Esophagus muscularis mucosa (tissue), 4 donors: ENCODE measurements around the gene STK32B. TPM values are rescaled to one million over a fixed set of nuclear protein-coding genes. Genes with fewer than 3 reads are reported as not detected.
A peak's percentile ranks its signal among the peaks of the same experiment; 100 is the strongest.
"Not testable (repeated sequence)": the region's sequence is repeated elsewhere in the genome, so short reads cannot be mapped to it uniquely, and the experiment has no call there.

Experiments used
- DNase-seq: peaks from one replicate; pipeline ENCODE4 v3.0.0-alpha.2; 2017; ENCODE audit errors: extremely low spot score
- H3K27ac ChIP-seq, 4 donors: fragments of 200-600 bp; sonication (generic); replicated peaks in 1 of 4; 1 replicate in 3 of 4; 2 replicates in 1 of 4; pipeline ENCODE4 v1.5.1; 2016 to 2019; ENCODE audit warnings: mild to moderate bottlenecking in 1 of 4
- H3K27me3 ChIP-seq, 4 donors: fragments of 200-600 bp; sonication (generic); one replicate each; pipeline versions ENCODE4 v1.5.1 to v1.6.0; 2016 to 2019
- H3K36me3 ChIP-seq, 4 donors: fragments of 200-600 bp; sonication (generic); one replicate each; pipeline ENCODE4 v1.5.1; 2016 to 2019
- H3K4me1 ChIP-seq, 4 donors: fragments of 200-600 bp; sonication (generic); one replicate each; pipeline ENCODE4 v1.5.1; 2016 to 2019
- H3K4me3 ChIP-seq, 4 donors: fragments of 200-600 bp; sonication (generic); 1 replicate in 2 of 4; 2 replicates in 2 of 4; pipeline ENCODE4 v1.5.1; 2016 to 2019; ENCODE audit warnings: mild to moderate bottlenecking in 4 of 4, moderate library complexity in 1 of 4
- H3K9me3 ChIP-seq, 4 donors: fragments of 200-600 bp; sonication (generic); 1 replicate in 3 of 4; 2 replicates in 1 of 4; pipeline ENCODE4 v1.5.1; 2016 to 2019
- EP300 ChIP-seq: sonication (generic); formaldehyde crosslinking; IDR thresholded peaks from one replicate; pipeline ENCODE4 v1.6.1; 2017; ENCODE audit warnings: antibody characterized with exemption
- POLR2A ChIP-seq: fragments of 450-650 bp; IDR thresholded peaks from one replicate; pipeline ENCODE4 v1.6.1; 2017; ENCODE audit warnings: antibody characterized with exemption, moderate library complexity, mild to moderate bottlenecking, low read depth
- POLR2AphosphoS5 ChIP-seq, 2 donors: sonication (generic); formaldehyde crosslinking; IDR thresholded peaks; one replicate each; pipeline ENCODE4 v1.6.1; 2017; ENCODE audit warnings: antibody characterized with exemption in 2 of 2
- WGBS: methylation state at CpG from one replicate; pipeline ENCODE4 v1.1.5; 2018; 5-methylcytosine and 5-hydroxymethylcytosine counted together
- intact Hi-C: fragments of 100-400 bp; cut with DNase I; formaldehyde crosslinking; loops from one replicate; pipeline ENCODE4 v1.15.1; 2023
- total RNA-seq, 4 donors: library from RNA; depleted of rRNA; stranded (reverse); fragments of >200 nt; gene quantifications; one replicate each; pipeline versions ENCODE4 v1.1.0 to v1.2.1, GENCODE V29; 2016
- TF ChIP-seq, protein P1 (sequence below), 3 experiments: fragments of 200-600 bp in 2 of 3; fragments of 450-650 bp in 1 of 3; sonication (generic) in 2 of 3; IDR thresholded peaks; one replicate each; pipeline ENCODE4 v1.5.1; 2017 to 2019; ENCODE audit warnings: antibody characterized with exemption in 3 of 3, mild to moderate bottlenecking in 2 of 3, moderate library complexity in 1 of 3

The STK32B gene
- total RNA-seq, 4 donors from 2014 or later: 1.7 to 3.8 (median 2.7) TPM

DNA sequence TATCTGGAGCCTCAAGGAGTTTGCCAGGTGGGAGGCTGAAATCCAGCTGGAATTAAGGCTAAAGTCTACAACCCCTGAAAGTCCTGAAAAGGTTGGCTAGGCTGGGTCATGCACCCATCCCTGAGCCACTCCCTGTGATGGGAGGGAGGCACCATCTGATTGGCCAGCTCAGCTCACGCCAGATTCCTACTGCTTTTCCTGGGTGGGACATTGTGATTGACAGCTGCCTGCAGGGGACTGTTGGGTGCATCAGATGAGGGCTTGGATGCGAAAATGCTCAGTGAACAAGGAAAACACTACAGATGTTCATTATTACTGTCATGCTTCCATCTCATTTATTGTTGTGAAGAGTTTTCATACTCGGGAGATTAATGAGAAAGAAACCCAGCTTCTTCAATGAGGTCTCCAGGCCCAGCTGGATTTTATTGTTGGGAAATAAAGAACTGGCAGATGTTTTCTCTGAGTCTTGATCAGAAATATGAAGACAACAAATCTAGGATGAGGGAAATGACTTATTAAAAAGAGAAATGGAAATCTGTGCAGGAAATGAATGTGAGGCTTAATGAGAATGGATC, 185.9 kb downstream of the STK32B start:
- WGBS: 85% methylated on average over 3 of the region's 3 CpGs
- peak; percentile 72 for DNase-seq

DNA sequence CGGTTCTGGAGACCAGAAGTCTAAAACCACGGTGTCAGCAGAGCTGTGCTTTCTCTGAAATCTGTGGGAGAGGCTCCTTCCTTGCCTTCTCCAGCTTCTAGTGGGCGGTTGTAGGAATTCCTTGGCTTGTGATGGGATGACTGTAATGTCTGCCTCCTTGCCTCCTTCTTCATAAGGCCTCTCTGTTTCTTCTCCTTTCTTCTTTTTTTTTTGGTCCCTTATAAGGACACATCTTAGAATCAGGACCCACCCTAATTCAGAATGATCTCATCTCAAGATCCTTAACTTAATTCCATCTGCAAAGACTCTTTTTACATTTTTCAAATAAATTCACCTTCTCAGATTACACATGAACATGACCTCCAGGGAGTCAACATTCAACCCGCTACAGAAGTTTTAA, 186.9 kb downstream of the STK32B start:
- Histone ChIP-seq H3K4me1 (no peaks in the 10 kb centered on the region), H3K4me3 (no peak overlapping the region), H3K36me3 (no peaks in the 10 kb centered on the region), H3K27ac (no peak overlapping the region), H3K27me3 (no peaks in the 10 kb centered on the region), H3K9me3 (no peaks in the 10 kb centered on the region)
- intact Hi-C loops: no loop called here
- TF ChIP-seq, protein P1, sequence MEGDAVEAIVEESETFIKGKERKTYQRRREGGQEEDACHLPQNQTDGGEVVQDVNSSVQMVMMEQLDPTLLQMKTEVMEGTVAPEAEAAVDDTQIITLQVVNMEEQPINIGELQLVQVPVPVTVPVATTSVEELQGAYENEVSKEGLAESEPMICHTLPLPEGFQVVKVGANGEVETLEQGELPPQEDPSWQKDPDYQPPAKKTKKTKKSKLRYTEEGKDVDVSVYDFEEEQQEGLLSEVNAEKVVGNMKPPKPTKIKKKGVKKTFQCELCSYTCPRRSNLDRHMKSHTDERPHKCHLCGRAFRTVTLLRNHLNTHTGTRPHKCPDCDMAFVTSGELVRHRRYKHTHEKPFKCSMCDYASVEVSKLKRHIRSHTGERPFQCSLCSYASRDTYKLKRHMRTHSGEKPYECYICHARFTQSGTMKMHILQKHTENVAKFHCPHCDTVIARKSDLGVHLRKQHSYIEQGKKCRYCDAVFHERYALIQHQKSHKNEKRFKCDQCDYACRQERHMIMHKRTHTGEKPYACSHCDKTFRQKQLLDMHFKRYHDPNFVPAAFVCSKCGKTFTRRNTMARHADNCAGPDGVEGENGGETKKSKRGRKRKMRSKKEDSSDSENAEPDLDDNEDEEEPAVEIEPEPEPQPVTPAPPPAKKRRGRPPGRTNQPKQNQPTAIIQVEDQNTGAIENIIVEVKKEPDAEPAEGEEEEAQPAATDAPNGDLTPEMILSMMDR (IDR thresholded peaks at IDR 0.05): no peak
- TF ChIP-seq POLR2A: no peak
- TF ChIP-seq EP300: no peak
- WGBS: 75% methylated on average over 4 of the region's 4 CpGs
- DNase-seq: peak; percentile 68

More for the DNA sequence above, 185.9 kb downstream of the STK32B start:
- Histone ChIP-seq H3K27me3 (no peaks in the 10 kb centered on the region), H3K27ac (no peak overlapping the region), H3K4me3 (no peak overlapping the region), H3K9me3 (no peaks in the 10 kb centered on the region), H3K4me1 (no peaks in the 10 kb centered on the region), H3K36me3 (no peaks in the 10 kb centered on the region)
- TF ChIP-seq EP300 (no peak), POLR2AphosphoS5 (IDR thresholded peaks at IDR 0.05) (no peak), POLR2A (no peak)
- TF ChIP-seq, protein P1 (IDR thresholded peaks at IDR 0.05): no peak
- intact Hi-C loops: no loop called here

DNA sequence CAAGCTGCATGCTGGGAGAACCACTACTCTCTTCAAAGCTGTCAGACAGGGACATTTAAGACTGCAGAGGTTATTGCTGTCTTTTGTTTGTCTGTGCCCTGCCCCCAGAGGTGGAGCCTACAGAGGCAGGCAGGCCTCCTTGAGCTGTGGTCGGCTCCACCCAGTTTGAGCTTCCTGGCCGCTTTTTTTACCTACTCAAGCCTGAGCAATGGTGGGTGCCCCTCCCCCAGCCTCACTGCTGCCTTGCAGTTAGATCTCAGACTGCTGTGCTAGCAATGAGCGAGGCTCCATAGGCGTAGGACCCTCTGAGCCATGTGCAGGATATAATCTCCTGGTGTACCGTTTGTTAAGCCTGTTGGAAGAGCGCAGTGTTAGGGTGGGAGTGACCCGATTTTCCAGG, 195.8 kb downstream of the STK32B start:
- H3K4me3 ChIP-seq, H3K27me3 ChIP-seq, DNase-seq, H3K9me3 ChIP-seq, H3K4me1 ChIP-seq, H3K27ac ChIP-seq, intact Hi-C loops, H3K36me3 ChIP-seq: not testable (repeated sequence)
- WGBS: 87% methylated on average over 7 of the region's 7 CpGs

DNA sequence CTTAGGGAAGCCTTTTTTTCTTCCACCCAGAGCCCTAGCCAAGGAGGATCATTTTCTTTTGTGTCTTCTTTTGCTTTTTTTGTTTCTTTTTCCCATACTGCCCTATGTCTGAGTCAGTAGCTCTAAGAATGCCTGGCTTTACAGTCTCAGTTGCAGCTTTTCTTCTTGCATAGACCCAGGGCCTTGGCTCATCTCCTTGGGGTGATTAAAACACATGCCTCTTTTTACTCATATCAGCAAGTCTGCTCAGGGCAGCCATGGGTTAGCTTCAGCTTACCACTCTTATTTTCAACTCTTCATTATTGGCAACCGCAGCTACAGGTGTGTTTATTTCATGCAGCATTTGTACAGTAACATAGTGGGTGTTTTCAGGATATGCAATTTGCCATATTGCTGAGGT, 196.5 kb downstream of the STK32B start:
- peak; percentile 50 for DNase-seq
- Histone ChIP-seq H3K4me3 (no peak overlapping the region), H3K9me3 (no peaks in the 10 kb centered on the region), H3K27me3 (no peaks in the 10 kb centered on the region), H3K4me1 (no peaks in the 10 kb centered on the region), H3K27ac (no peak overlapping the region), H3K36me3 (no peaks in the 10 kb centered on the region)
- intact Hi-C loops: no loop called here
- 95% methylated on average over 1 of the region's 1 CpG for WGBS
- TF ChIP-seq EP300: no peak
- TF ChIP-seq POLR2A: no peak
- TF ChIP-seq POLR2AphosphoS5 (IDR thresholded peaks at IDR 0.05): no peak

DNA sequence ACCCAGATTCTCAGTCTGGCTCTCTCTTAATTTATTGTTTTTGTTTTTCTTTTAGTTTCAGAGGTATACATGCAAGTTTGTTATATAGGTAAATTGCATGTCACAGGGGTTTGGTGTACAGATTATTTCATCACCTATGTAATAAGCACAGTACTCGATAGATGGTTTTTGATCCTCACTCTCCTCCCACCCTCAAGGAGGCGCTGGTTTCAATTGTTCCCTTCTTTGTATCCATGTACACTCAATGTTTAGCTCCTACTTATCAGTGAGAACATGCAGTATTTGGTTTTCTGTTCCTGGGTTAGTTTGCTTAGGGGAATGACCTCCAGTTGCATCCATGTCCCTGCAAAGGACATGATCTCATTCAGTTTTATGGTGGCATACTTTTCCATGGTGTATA, 198.4 kb downstream of the STK32B start:
- 81% methylated on average over 2 of the region's 2 CpGs for WGBS
- TF ChIP-seq, protein P1 (IDR thresholded peaks at IDR 0.05): no peak
- TF ChIP-seq EP300: no peak
- TF ChIP-seq POLR2A: no peak
- no peak for TF ChIP-seq POLR2AphosphoS5 (IDR thresholded peaks at IDR 0.05)
- Histone ChIP-seq H3K4me1 (no peaks in the 10 kb centered on the region), H3K27ac (no peak overlapping the region), H3K36me3 (no peaks in the 10 kb centered on the region), H3K27me3 (no peaks in the 10 kb centered on the region), H3K9me3 (no peaks in the 10 kb centered on the region), H3K4me3 (no peak overlapping the region)
- intact Hi-C loops: no loop called here
- DNase-seq: peak; percentile 5

DNA sequence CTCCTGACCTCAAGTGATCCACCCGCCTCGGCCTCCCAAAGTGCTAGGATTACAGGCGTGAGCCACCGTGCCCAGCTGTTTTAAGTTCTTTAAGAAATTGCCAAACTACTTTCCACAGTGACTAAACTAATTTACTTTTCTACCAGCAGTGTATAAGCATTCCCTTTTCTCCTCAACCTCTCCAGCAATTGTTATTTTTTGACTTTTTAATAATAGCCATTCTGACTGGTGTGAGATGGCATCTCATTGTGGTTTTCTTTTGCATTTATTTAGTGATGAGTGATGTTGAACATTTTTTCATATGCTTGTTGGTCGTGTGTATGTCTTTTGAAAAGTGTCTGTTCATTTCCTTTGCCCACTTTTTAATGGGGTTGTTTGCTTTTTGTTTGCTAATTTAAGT, 199.3 kb downstream of the STK32B start:
- H3K4me1 ChIP-seq, H3K27ac ChIP-seq, intact Hi-C loops, H3K9me3 ChIP-seq, H3K27me3 ChIP-seq, H3K4me3 ChIP-seq, H3K36me3 ChIP-seq, DNase-seq: not testable (repeated sequence)
- 87% methylated on average over 5 of the region's 5 CpGs for WGBS
